SK-N-SH (cell line): ENCODE results near the gene OLFM4.

Source experiments
- CTCF ChIP-seq: fragments of 200-600 bp; sonication (generic); IDR thresholded peaks from 2 replicates; pipeline ENCODE4 v1.6.1; 2017; ENCODE audit warnings: antibody characterized with exemption, mild to moderate bottlenecking, moderate library complexity
- JUND ChIP-seq: IDR thresholded peaks from 2 replicates; pipeline ENCODE4 v1.4.0; 2012
- MEF2A ChIP-seq: IDR thresholded peaks from 2 replicates; pipeline ENCODE4 v1.4.0; 2012; ENCODE audit warnings: low read depth, borderline replicate concordance
- TAF1 ChIP-seq: IDR thresholded peaks from 2 replicates; pipeline ENCODE4 v1.6.1; 2012; ENCODE audit warnings: low read depth, mild to moderate bottlenecking, low read length, moderate library complexity, borderline replicate concordance
- TEAD4 ChIP-seq: IDR thresholded peaks from 2 replicates; pipeline ENCODE4 v1.4.0; 2012; ENCODE audit warnings: mild to moderate bottlenecking, borderline replicate concordance; ENCODE audit not compliant: insufficient read depth

GRCh38 chr13:52978989-52979388 lies 49.6 kb upstream of the OLFM4 start:
- TF ChIP-seq CTCF (no peak), TAF1 (no peak), MEF2A (no peak), TEAD4 (no peak), JUND (no peak)
